HL-60 (cell line): ENCODE results near the gene UQCRQ.

Experiments used
- GABPA ChIP-seq: IDR thresholded peaks from 2 replicates; pipeline ENCODE4 v1.6.1; 2012; ENCODE audit warnings: low read depth
- POLR2AphosphoS5 ChIP-seq: IDR thresholded peaks from 2 replicates; pipeline ENCODE4 v1.6.1; 2012; ENCODE audit warnings: low read depth
- SPI1 ChIP-seq: IDR thresholded peaks from 2 replicates; pipeline ENCODE4 v1.6.1; 2012; ENCODE audit warnings: low read depth, mild to moderate bottlenecking, borderline replicate concordance
- TF ChIP-seq, protein P1 (sequence below): IDR thresholded peaks from one replicate; pipeline ENCODE4 v1.5.1; 2011; ENCODE audit warnings: low read length, control low read depth, inconsistent platforms; ENCODE audit not compliant: insufficient read depth
- TF ChIP-seq, protein P2 (sequence below): IDR thresholded peaks from 2 replicates; pipeline ENCODE4 v1.6.1; 2012; ENCODE audit warnings: low read depth; ENCODE audit not compliant: insufficient replicate concordance

DNA sequence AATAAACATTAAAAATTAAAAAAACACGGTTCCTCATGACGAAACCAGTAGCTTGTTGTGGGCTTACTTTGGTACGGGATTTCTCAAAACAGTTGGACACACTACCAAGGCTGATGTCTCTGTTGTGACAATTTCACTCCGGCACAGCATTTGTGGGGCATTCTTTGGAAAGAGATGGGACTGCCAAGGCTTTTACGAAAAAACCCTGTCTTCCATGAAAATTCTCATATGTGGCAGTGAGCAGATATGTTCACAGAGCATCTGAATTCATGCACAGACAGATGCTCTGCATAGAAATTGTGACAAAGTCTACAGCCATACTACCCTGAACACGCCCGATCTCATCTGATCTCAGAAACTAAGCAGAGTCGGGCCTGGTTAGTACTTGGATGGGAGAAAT lies 18.2 kb upstream of the UQCRQ start:
- TF ChIP-seq, protein P1, sequence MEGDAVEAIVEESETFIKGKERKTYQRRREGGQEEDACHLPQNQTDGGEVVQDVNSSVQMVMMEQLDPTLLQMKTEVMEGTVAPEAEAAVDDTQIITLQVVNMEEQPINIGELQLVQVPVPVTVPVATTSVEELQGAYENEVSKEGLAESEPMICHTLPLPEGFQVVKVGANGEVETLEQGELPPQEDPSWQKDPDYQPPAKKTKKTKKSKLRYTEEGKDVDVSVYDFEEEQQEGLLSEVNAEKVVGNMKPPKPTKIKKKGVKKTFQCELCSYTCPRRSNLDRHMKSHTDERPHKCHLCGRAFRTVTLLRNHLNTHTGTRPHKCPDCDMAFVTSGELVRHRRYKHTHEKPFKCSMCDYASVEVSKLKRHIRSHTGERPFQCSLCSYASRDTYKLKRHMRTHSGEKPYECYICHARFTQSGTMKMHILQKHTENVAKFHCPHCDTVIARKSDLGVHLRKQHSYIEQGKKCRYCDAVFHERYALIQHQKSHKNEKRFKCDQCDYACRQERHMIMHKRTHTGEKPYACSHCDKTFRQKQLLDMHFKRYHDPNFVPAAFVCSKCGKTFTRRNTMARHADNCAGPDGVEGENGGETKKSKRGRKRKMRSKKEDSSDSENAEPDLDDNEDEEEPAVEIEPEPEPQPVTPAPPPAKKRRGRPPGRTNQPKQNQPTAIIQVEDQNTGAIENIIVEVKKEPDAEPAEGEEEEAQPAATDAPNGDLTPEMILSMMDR = no peak
- TF ChIP-seq GABPA (no peak), POLR2AphosphoS5 (no peak), SPI1 (no peak)
- TF ChIP-seq, protein P2, sequence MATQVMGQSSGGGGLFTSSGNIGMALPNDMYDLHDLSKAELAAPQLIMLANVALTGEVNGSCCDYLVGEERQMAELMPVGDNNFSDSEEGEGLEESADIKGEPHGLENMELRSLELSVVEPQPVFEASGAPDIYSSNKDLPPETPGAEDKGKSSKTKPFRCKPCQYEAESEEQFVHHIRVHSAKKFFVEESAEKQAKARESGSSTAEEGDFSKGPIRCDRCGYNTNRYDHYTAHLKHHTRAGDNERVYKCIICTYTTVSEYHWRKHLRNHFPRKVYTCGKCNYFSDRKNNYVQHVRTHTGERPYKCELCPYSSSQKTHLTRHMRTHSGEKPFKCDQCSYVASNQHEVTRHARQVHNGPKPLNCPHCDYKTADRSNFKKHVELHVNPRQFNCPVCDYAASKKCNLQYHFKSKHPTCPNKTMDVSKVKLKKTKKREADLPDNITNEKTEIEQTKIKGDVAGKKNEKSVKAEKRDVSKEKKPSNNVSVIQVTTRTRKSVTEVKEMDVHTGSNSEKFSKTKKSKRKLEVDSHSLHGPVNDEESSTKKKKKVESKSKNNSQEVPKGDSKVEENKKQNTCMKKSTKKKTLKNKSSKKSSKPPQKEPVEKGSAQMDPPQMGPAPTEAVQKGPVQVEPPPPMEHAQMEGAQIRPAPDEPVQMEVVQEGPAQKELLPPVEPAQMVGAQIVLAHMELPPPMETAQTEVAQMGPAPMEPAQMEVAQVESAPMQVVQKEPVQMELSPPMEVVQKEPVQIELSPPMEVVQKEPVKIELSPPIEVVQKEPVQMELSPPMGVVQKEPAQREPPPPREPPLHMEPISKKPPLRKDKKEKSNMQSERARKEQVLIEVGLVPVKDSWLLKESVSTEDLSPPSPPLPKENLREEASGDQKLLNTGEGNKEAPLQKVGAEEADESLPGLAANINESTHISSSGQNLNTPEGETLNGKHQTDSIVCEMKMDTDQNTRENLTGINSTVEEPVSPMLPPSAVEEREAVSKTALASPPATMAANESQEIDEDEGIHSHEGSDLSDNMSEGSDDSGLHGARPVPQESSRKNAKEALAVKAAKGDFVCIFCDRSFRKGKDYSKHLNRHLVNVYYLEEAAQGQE = no peak
